Stimulated activated CD4-positive, alpha-beta T cell treated with anti-CD3 and anti-CD28 coated beads, Interleukin-2, amount 100 ng/mL, for 24 hours (primary cell): ENCODE measurements around the gene QSOX2.

Source experiments
- DNase-seq, 2 donors: peaks; one replicate each; pipeline ENCODE4 v3.0.0-alpha.2; 2020

The QSOX2 gene

GRCh38 chr9:136264441-136265405, 19.1 kb upstream of the QSOX2 start:
- no peak for DNase-seq

- DNase-seq: no peak
These were observed 18.4 kb upstream of the QSOX2 start for GRCh38 chr9:136264031-136264430.

DNA sequence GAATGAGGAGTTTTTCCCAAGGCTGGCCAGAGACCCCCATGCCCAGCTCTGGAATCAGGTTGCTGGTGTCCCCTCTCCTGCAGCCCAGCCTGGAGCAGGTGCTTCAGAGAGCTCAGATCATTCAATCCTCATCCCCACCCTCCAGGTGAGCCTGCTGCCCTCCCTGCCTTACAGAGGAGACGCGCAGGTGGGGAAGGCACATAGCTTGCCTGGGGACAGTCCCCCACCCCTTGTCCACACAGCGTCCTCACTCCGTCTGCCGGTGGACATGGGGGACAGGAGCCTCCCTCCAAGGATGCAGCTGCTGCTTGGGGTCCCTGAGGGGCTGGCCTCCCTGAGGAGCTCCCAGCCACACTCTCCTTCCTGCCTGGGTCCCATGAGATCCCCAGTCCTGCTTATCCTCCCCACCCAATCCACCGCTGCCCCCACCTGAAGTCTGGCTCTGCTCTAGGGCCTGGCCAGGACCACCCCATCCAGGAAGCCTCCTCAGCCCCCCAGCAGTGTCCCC, 17.1 kb upstream of the QSOX2 start:
- DNase-seq: no peak

- DNase-seq: no peak
These were observed 16.2 kb upstream of the QSOX2 start for GRCh38 chr9:136261686-136262430.

- no peak for DNase-seq
These were observed 15.4 kb upstream of the QSOX2 start for GRCh38 chr9:136260936-136261472.

GRCh38 chr9:136260521-136260920, 14.9 kb upstream of the QSOX2 start:
- DNase-seq: no peak

- DNase-seq: no peak
These were observed 14.2 kb upstream of the QSOX2 start for GRCh38 chr9:136259836-136260235.

GRCh38 chr9:136259517-136259813, 13.9 kb upstream of the QSOX2 start:
- no peak for DNase-seq

DNA sequence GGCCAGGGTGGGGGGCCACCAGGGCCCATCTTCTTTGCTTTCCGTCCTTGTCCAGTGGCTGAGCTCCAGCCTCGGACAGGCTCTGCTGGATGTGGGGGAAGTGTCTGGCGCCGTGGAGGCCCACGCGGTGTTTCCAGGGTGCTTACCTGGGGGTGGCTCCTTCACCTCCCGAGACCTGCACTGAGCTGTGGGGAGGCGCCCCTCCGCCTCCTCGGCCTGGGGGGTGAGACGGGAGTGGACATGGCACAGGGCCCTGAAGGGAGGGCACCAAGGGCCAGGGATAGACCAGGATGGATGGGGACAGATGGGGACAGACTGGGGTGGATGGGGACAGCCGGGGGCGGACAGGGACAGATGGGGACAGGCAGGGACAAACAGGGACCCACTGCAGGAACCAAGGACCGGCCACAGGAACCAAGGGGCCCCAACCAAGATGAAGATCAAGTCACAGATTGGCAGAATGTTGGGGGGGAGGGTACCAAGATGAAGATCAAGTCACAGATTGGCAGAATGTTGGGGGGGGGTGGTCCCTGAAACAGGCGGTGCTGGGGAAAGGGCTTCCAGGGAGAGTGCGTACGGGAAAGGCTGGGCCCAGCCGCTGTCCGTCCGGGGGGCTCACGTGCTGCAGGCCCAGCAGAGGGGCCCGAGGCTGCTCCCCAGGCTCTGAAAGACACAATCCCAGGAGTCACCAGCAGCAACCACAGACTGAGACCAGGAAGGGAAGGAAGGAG, 13.3 kb upstream of the QSOX2 start:
- no peak for DNase-seq

DNA sequence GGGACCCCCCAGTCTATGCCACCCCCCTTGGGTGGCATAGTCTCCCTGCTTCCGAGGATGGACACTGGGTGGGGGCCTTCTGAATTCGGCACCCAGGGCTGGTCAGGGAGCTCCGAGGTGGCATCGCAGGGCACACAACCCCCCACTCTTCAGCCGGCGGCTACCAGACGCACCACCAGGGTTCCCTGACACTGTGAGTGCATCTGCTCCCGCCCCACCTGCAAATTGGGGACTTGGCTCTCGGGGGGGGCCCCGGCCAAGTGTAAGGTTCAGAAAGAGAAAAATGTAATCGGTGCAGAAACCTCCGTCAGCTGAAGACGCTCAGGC, 12.7 kb upstream of the QSOX2 start:
- no peak for DNase-seq

DNA sequence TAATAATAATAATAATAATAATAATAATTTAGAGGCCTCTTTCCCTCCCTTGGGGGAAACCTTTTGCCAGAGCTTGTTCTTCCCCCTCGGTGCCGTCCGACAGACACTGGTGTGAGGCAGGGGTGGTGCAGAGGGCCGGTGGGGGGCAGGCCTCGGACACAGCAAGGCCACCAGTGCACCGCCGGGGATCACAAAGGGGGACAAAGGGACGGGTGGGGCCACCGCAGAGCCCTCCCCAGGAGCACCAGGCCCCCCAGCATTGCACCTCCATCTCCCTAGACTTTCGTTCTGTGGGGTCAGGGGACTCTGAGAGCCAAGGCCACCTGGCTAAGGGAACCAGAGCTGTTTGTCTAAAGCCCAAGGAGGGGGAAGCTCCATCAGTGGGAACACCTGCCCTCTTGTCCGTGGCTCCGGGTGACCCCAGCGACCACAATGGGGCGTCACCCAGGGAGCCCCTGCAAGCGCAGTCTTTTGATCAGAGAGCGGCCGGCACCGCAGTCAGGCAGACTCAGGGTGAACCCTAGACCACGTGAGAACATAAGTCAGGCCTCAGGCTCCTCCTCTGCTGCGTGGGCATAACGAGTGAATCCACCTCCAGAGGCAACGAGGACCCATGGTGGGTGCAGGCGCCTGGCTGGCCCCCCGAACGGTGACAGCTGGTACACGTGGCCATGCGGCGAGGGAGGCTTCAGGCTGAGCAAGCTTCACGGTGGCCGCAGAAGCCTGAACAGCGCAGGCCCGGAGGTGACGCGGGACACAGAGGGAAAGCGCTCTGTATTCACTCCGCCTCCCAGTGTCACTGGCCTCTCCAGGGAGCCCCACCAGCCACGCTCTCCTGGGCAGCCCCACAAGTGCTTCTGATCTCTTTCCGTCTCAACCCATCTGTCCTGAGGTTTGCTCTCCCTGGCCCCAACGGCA, 12.0 kb upstream of the QSOX2 start:
- no peak for DNase-seq

DNA sequence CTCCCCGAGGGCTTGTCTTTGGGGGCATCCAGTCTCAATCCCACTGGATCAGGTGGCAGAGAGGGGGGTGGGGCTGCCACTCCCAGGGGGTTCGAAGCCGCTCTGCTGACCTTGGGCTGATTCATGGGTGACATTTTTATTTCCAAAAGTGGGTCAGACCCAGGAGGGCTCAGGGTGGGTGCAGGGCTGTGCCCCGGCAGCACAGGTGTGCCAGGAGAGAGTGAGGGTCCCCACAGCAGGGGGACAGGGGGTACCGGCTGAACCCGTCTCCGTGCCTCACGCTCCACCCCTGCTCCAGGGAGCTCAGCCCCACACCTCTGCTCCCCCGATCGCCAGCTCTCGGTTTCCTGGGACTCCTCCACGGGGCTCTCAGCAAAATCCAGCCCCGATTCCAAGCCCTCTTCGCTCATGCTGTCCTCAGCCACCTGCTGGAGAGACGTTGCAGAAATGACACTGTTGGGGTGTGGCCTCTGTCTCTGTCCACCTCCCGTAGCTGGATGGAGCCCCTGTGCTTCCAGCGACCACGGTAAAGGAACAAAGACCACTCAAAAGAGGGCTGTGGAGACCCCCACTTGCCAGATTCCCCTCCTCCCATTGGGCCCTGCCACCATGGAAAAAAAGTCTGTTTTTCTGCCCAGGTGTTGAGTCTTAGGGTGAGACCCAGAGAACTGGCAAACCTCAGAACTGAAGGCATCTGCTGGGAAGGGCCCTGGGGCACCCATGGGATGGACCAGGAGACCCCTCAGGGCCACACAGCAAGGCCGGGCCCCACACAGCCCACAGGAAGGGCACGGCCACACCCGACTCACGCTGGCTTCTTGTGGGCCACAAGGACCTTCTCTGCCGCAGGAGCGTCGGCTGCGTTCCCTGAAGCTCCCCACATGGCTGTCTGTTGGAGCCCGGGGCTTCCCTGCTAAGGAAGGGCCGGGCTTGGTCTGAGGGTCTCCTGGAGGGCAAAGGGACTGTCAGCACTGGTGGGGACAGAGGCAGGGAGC, 10.6 kb upstream of the QSOX2 start:
- DNase-seq: no peak

- no peak for DNase-seq
These were observed 9.5 kb upstream of the QSOX2 start for GRCh38 chr9:136255166-136255538.

- DNase-seq: no peak
These were observed 9.0 kb upstream of the QSOX2 start for GRCh38 chr9:136254381-136255165.

- DNase-seq: no peak
These were observed 7.9 kb upstream of the QSOX2 start for GRCh38 chr9:136253246-136254130.

DNA sequence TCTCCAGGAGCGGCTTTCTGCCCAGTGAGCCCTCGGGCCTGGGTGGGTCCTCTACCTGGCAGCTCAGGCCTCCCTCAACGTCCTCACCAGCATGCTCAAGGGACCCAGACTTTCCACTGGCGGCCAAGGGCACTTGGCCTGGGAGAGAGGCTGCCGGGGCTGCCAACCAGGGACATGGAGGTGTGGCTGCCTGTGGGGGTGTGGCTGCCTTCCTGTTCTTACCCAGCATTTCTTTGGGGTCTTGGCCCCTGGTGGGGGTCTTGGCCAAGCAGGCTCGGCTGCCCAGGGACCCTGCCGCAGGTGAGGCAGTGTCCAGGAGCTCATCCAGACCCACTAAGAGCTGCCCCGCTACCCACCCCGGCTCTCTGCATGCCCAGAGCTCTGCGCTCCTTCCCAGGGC, 7.2 kb upstream of the QSOX2 start:
- no peak for DNase-seq

DNA sequence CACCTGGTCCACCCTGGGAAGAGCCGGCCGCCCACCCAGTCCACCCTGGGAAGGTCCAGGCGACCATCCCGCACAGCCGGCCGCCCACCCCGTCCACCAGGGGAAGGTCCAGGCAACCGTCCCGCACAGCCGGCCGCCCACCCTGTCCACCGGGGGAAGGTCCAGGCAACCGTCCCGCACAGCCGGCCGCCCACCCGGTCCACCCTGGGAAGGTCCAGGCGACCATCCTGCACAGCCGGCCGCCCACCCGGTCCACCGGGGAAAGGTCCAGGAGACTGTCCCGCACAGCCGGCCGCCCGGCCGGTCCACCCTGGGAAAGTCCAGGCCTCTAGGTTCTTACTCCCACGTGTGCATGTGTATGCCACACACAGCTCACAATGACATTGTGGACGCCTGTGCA, 6.7 kb upstream of the QSOX2 start:
- no peak for DNase-seq

- no peak for DNase-seq
These were observed 5.9 kb upstream of the QSOX2 start for GRCh38 chr9:136251264-136252115.
